Prostate gland (tissue), 2 donors: ENCODE data around the gene INHBA. TPM values are rescaled to one million over a fixed set of nuclear protein-coding genes. Genes with fewer than 3 reads are reported as not detected.

Experiments
- DNase-seq: peaks from one replicate; pipeline ENCODE4 v3.0.0-alpha.2; 2019; ENCODE audit warnings: low spot score
- H3K27ac ChIP-seq, 2 donors: fragments of 200-600 bp; sonication (generic); 2 replicates each; pipeline ENCODE4 v1.5.1; 2017 to 2019
- H3K27me3 ChIP-seq: fragments of 200-600 bp; sonication (generic); replicated peaks from 2 replicates; pipeline ENCODE4 v1.5.1; 2019; ENCODE audit not compliant: insufficient read depth
- H3K36me3 ChIP-seq, 2 donors: fragments of 200-600 bp; sonication (generic); 1 replicate in 1 of 2; 2 replicates in 1 of 2; pipeline versions ENCODE4 v1.5.1 to v1.8.1; 2017 to 2019
- H3K4me1 ChIP-seq: fragments of 200-600 bp; sonication (generic); replicated peaks from 2 replicates; pipeline ENCODE4 v1.5.1; 2019
- H3K4me3 ChIP-seq, 2 donors: fragments of 200-600 bp; sonication (generic); 2 replicates each; pipeline ENCODE4 v1.5.1; 2017 to 2019
- H3K9me3 ChIP-seq: fragments of 200-600 bp; sonication (generic); 2 replicates; pipeline ENCODE4 v1.5.1; 2017
- CTCF ChIP-seq, 4 experiments: fragments of 200-600 bp in 2 of 4; fragments of 450-650 bp in 2 of 4; sonication (generic) in 2 of 4; IDR thresholded peaks; 1 replicate in 3 of 4; 2 replicates in 1 of 4; pipeline ENCODE4 v1.5.1; 2016 to 2019; ENCODE audit warnings: antibody characterized with exemption in 4 of 4, mild to moderate bottlenecking in 2 of 4, moderate library complexity in 2 of 4
- POLR2A ChIP-seq: fragments of 450-650 bp; IDR thresholded peaks from one replicate; pipeline ENCODE4 v1.6.1; 2016; ENCODE audit warnings: antibody characterized with exemption, mild to moderate bottlenecking
- POLR2AphosphoS5 ChIP-seq: sonication (generic); formaldehyde crosslinking; IDR thresholded peaks from one replicate; pipeline ENCODE4 v1.6.1; 2017; ENCODE audit warnings: antibody characterized with exemption
- WGBS: methylation state at CpG from one replicate; pipeline ENCODE4 v1.1.5; 2018; 5-methylcytosine and 5-hydroxymethylcytosine counted together
- intact Hi-C: fragments of 100-400 bp; cut with DNase I; formaldehyde crosslinking; loops from one replicate; pipeline ENCODE4 v1.14.2; 2022
- total RNA-seq, 2 donors: library from RNA; depleted of rRNA; stranded (reverse); fragments of >200 nt; gene quantifications; one replicate each; pipeline ENCODE4 v1.1.0, GENCODE V29; 2016

Gene INHBA
- 1 to 10 TPM in 1 of 2 donors, under 1 TPM in 1; 0.73 to 6.6 TPM for total RNA-seq

GRCh38 chr7:41702635-41703371 is at the start of gene INHBA:
Gene INHBA, minus strand, starts transcription at chr7:41703090. Its CDS starts 2,716 bp downstream, at chr7:41700374.
- no peak for DNase-seq
- Histone ChIP-seq H3K27me3 (no peaks in the 10 kb centered on the region), H3K9me3 (no peaks in the 10 kb centered on the region), H3K4me3 (no peak within 1 kb of the TSS), H3K36me3 (no peaks in the 10 kb centered on the region), H3K4me1 (peaks cover 3% of the 10 kb centered on the region), H3K27ac (no peak within 1 kb of the TSS)
- WGBS, result 47% methylated on average over 3 of the region's 3 CpGs
- TF ChIP-seq POLR2AphosphoS5 (no peak), CTCF (IDR thresholded peaks at IDR 0.05) (no peak), POLR2A (no peak)
- intact Hi-C loops, result loop anchor here (5.0 to 10.0 kb wide), 3 partner anchors 1098 to 1468 kb away; no protein-coding TSS in a partner anchor

GRCh38 chr7:41752615-41753014 is 49.7 kb upstream of the INHBA start:
- WGBS, result 89% methylated on average over 2 of the region's 2 CpGs
- no peaks in the 10 kb centered on the region for H3K27me3 ChIP-seq
- DNase-seq, result no peak

GRCh38 chr7:41750661-41751540 is 48.0 kb upstream of the INHBA start:
- Histone ChIP-seq H3K27ac (no peak overlapping the region), H3K4me3 (no peak overlapping the region), H3K27me3 (no peaks in the 10 kb centered on the region), H3K36me3 (no peaks in the 10 kb centered on the region), H3K9me3 (no peaks in the 10 kb centered on the region), H3K4me1 (no peaks in the 10 kb centered on the region)
- no peak for DNase-seq
- 14% methylated on average over 1 of the region's 1 CpG for WGBS
- TF ChIP-seq POLR2A, result no peak
- TF ChIP-seq POLR2AphosphoS5, result no peak
- intact Hi-C loops, result no loop called here

More at GRCh38 chr7:41752615-41753014, 49.7 kb upstream of the INHBA start:
- Histone ChIP-seq H3K4me1 (no peaks in the 10 kb centered on the region), H3K9me3 (no peaks in the 10 kb centered on the region), H3K4me3 (no peak overlapping the region), H3K36me3 (no peaks in the 10 kb centered on the region), H3K27ac (no peak overlapping the region)
- intact Hi-C loops, result no loop called here
- no peak for TF ChIP-seq POLR2AphosphoS5
- no peak for TF ChIP-seq POLR2A
- no peak for TF ChIP-seq CTCF (IDR thresholded peaks at IDR 0.05)

DNA sequence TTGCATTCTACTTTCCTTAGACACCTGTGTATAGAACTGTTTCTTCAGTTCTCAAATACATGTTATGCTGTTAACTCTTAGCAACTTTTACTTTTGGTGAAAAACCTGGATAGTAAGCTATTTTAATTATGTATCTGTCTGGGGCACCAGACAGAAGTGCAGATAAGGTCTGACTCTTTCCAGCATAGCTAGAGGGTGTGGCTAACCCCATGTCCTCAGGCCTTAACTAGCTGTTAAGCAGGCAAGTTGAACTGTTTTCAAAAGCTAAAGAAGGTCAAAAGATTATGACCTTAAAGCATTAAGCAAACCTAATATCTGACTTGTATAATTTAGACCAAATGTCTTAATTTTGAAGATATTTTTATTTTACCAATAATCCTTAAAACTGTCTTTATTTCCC is 45.1 kb upstream of the INHBA start:
- Histone ChIP-seq H3K9me3 (no peaks in the 10 kb centered on the region), H3K27ac (no peak overlapping the region), H3K36me3 (no peaks in the 10 kb centered on the region), H3K4me3 (no peak overlapping the region), H3K4me1 (no peaks in the 10 kb centered on the region), H3K27me3 (no peaks in the 10 kb centered on the region)
- no peak for DNase-seq
- intact Hi-C loops, result no loop called here
- TF ChIP-seq CTCF (IDR thresholded peaks at IDR 0.05) (no peak), POLR2AphosphoS5 (no peak), POLR2A (no peak)

DNA sequence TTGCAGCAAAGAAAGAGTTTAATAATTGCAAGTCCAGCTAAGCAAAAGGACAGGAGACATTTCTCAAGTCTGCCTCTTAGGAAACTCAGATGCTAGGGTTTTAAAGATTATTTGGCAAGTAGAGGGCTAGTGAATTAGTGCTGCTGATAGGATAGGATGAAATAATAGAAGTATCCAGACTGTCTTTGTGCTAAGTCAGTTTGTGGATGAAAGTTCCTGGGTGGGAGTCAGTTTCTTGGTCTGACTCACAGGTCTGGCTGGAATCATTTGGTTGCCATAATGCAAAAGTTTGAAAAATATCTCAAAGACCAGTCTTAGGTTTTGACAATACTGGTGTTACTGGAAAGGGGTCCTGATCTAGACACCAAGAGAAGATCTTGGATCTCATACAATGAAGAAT is 42.6 kb upstream of the INHBA start:
- Histone ChIP-seq H3K27me3 (no peaks in the 10 kb centered on the region), H3K36me3 (no peaks in the 10 kb centered on the region), H3K4me1 (no peaks in the 10 kb centered on the region), H3K27ac (no peak overlapping the region), H3K9me3 (no peaks in the 10 kb centered on the region), H3K4me3 (no peak overlapping the region)
- DNase-seq, result no peak
- intact Hi-C loops, result no loop called here
- no peak for TF ChIP-seq CTCF (IDR thresholded peaks at IDR 0.05)
- TF ChIP-seq POLR2A, result no peak
- no peak for TF ChIP-seq POLR2AphosphoS5
